Fibroblast of the aortic adventitia (primary cell): ENCODE measurements around the gene GMCL2. TPM values are rescaled to one million over a fixed set of nuclear protein-coding genes. Genes with fewer than 3 reads are reported as not detected.

Experiments used
- DNase-seq: peaks from one replicate; pipeline ENCODE4 v3.0.0-alpha.2; 2010; ENCODE audit warnings: low read depth
- H3K4me3 ChIP-seq: 2 replicates; pipeline ENCODE4 v1.5.1; 2011; ENCODE audit warnings: low read depth, mild to moderate bottlenecking, control low read depth, low read length, moderate library complexity
- total RNA-seq: library from RNA; depleted of rRNA; stranded (reverse); fragments of >200 nt; gene quantifications from 2 replicates; pipeline ENCODE4 v1.2.3, GENCODE V29; 2012; ENCODE audit warnings: low replicate concordance
- TF ChIP-seq, protein P1 (sequence below): IDR thresholded peaks from 2 replicates; pipeline ENCODE4 v1.5.1; 2011; ENCODE audit warnings: mild to moderate bottlenecking, low read length, control low read depth, inconsistent platforms; ENCODE audit not compliant: insufficient read depth

GMCL2 gene
- total RNA-seq, 1 donor, result not detected

DNA sequence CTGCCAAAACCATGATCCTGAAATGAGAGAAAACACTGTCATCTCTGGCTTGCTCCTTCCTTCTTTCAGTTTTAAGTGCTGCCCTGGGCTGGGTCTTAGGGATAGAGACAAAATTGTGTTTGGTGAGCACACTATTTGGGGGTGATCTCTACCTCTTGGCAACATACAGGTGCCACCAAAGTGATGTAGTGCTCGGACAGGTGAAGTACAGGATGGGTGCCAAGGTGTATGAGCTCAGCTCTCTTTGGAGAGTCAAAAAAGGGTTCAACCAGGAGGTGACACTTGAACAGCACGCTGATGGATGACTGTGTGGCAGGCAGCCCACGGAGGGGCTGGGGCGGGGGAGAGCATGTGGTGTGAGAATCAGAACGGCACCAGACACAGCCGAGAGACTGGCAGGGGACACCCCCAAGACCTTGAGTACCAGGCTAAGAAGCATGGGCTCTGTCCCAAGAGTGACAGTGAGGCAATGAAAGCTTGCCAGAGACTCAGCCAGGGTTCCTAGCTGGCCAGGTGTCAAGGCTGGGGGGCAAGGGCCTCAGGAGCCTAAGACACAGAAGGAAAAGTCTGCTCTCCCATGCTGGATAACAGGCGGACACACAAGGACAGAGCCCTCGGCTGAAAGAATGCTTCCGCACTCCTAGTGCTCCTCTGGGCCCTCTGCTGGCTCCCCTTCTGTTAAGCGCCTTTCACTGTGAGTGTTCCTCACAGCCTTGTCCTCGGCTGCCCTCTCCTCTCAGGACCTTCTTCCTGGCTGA is 36.0 kb downstream of the GMCL2 start:
- peak; percentile 10 for DNase-seq
- TF ChIP-seq, protein P1, sequence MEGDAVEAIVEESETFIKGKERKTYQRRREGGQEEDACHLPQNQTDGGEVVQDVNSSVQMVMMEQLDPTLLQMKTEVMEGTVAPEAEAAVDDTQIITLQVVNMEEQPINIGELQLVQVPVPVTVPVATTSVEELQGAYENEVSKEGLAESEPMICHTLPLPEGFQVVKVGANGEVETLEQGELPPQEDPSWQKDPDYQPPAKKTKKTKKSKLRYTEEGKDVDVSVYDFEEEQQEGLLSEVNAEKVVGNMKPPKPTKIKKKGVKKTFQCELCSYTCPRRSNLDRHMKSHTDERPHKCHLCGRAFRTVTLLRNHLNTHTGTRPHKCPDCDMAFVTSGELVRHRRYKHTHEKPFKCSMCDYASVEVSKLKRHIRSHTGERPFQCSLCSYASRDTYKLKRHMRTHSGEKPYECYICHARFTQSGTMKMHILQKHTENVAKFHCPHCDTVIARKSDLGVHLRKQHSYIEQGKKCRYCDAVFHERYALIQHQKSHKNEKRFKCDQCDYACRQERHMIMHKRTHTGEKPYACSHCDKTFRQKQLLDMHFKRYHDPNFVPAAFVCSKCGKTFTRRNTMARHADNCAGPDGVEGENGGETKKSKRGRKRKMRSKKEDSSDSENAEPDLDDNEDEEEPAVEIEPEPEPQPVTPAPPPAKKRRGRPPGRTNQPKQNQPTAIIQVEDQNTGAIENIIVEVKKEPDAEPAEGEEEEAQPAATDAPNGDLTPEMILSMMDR, result no peak
- H3K4me3 ChIP-seq, result no peak overlapping the region

DNA sequence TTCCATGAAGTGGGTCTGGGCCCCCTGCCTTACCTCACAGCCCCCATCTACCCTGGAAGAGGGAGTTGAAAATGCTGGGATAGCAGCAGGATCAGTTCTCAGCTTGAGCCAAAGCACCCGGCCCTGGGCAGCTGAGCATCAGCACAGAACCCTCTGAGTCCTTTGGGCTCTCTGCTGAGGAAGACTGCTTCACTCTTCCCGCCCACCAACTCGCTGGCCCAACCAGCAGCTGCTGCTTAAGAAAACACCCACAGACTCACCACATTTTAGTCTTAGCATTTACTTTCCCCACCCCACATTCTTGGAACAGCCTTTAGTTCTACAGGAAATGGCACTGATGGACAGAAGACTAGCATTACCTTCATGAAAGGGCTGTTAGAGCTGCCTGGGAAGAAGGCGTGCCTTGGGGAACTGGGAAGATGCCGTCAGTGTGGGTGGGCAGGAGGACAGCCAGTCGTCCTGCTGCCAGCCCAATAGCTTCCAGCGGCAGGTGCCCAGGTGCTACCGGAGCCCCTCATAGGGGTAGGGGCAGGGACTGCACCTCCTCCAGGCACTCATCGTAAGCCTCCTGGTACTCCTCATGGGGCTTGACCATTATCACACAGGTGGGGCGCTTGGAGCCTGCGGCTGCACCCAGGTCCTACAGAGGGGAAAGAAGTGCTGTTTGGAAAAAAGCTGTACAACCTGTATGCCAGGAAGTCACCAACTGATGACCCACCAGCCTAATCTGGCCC is 37.8 kb downstream of the GMCL2 start:
- TF ChIP-seq, protein P1, result no peak
- H3K4me3 ChIP-seq, result no peak overlapping the region
- DNase-seq, result peak; percentile 23

- no peak overlapping the region for H3K4me3 ChIP-seq
- no peak for DNase-seq
- TF ChIP-seq, protein P1, result no peak
These were observed 39.8 kb downstream of the GMCL2 start for GRCh38 chr5:178147406-178147805.

GRCh38 chr5:178145965-178146820 is 41.0 kb downstream of the GMCL2 start:
- TF ChIP-seq, protein P1, result peak; percentile 69
- no peak overlapping the region for H3K4me3 ChIP-seq
- DNase-seq, result peak; percentile 33

- peak; percentile 57 for DNase-seq
- no peak overlapping the region for H3K4me3 ChIP-seq
- TF ChIP-seq, protein P1, result no peak
These were observed 43.3 kb downstream of the GMCL2 start for GRCh38 chr5:178143901-178144300.

DNA sequence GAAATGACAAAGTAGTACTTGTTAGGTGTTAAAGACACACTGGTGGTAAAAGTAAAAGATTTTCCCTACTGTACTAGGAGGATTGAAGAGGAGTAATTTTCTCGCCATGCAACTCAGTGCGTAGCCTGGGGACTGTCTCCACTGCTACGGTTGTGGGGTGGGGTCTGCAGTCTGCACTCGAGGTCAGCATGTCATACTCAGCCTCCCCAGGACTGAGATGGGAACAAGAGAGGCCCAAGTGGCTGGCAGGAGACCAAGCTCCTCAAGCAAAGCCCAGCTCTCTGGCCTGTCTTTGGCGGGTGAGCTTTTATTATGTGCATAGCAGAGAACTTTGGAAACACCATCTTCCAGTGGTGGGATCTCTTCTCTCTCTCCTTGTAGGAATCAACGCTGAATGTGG is 43.9 kb downstream of the GMCL2 start:
- TF ChIP-seq, protein P1, result no peak
- no peak overlapping the region for H3K4me3 ChIP-seq
- no peak for DNase-seq
